Body of pancreas (tissue), 4 donors: ENCODE measurements around the gene RNF130.

ENCODE experiments used
- POLR2A ChIP-seq, 3 donors: fragments of 450-650 bp; IDR thresholded peaks; one replicate each; pipeline ENCODE4 v1.6.1; 2016; ENCODE audit warnings: antibody characterized with exemption in 3 of 3, mild to moderate bottlenecking in 2 of 3
- TF ChIP-seq, protein P1 (sequence below), 7 experiments: fragments of 450-650 bp in 4 of 7; fragments of 200-600 bp in 3 of 7; sonication (generic) in 3 of 7; IDR thresholded peaks; one replicate each; pipeline ENCODE4 v1.5.1; 2016 to 2019; ENCODE audit warnings: antibody characterized with exemption in 7 of 7

DNA sequence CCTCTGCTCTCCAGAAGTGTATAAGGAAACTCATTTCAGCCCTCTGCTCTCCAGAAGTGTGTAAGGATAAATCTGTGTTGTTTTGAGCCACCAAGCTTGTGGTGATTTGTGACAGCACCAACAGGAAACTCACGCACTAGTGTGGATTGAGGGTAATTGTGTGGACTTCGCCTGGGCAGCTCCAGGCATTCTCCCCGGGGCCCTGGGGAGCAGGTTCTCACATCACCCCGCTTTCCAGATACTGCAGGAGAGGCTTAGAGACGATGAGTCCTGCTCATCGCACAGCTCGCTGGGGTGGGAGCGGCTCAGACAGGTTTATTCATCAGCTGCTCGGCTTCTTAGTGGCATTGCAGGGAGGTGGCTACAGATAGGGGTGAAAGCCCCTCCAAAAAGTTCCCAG is 38.4 kb upstream of the RNF130 start:
- TF ChIP-seq, protein P1, sequence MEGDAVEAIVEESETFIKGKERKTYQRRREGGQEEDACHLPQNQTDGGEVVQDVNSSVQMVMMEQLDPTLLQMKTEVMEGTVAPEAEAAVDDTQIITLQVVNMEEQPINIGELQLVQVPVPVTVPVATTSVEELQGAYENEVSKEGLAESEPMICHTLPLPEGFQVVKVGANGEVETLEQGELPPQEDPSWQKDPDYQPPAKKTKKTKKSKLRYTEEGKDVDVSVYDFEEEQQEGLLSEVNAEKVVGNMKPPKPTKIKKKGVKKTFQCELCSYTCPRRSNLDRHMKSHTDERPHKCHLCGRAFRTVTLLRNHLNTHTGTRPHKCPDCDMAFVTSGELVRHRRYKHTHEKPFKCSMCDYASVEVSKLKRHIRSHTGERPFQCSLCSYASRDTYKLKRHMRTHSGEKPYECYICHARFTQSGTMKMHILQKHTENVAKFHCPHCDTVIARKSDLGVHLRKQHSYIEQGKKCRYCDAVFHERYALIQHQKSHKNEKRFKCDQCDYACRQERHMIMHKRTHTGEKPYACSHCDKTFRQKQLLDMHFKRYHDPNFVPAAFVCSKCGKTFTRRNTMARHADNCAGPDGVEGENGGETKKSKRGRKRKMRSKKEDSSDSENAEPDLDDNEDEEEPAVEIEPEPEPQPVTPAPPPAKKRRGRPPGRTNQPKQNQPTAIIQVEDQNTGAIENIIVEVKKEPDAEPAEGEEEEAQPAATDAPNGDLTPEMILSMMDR (IDR thresholded peaks at IDR 0.05) = no peak
- TF ChIP-seq POLR2A (IDR thresholded peaks at IDR 0.05) = no peak
